HG02938 (cell line): ENCODE data around the gene PLA2G4F.
"Not testable (repeated sequence)": the region's sequence is repeated elsewhere in the genome, so short reads cannot be mapped to it uniquely, and the experiment has no call there.

Source experiments
- ATAC-seq: cut with Tn5 transposase; IDR thresholded peaks from one replicate; pipeline ENCODE4 v1.9.1; 2021; ENCODE audit warnings: mild to moderate bottlenecking, moderate library complexity; ENCODE audit not compliant: unreplicated experiment

Gene PLA2G4F

GRCh38 chr15:42104095-42104891, 52.1 kb downstream of the PLA2G4F start:
- ATAC-seq, result no peak

- no peak for ATAC-seq
Measured at GRCh38 chr15:42102646-42103235, 53.7 kb downstream of the PLA2G4F start.

GRCh38 chr15:42101861-42102260, 54.6 kb downstream of the PLA2G4F start:
- no peak for ATAC-seq

GRCh38 chr15:42100021-42100800, 56.2 kb downstream of the PLA2G4F start:
- no peak for ATAC-seq

- ATAC-seq, result no peak
Measured at GRCh38 chr15:42097018-42097417, 59.4 kb downstream of the PLA2G4F start.

GRCh38 chr15:42094512-42094963, 61.9 kb downstream of the PLA2G4F start, which contains the start of gene PLA2G4D:
Gene PLA2G4D, minus strand, starts transcription at chr15:42094562. Its CDS starts 103 bp downstream, at chr15:42094459.
- ATAC-seq, result no peak

- ATAC-seq, result no peak
Measured at GRCh38 chr15:42093966-42094365, 62.5 kb downstream of the PLA2G4F start.

GRCh38 chr15:42092398-42093318, 63.8 kb downstream of the PLA2G4F start:
- no peak for ATAC-seq

GRCh38 chr15:42091753-42092397, 64.6 kb downstream of the PLA2G4F start:
- not testable (repeated sequence) for ATAC-seq

GRCh38 chr15:42090781-42091180, 65.7 kb downstream of the PLA2G4F start:
- no peak for ATAC-seq

- no peak for ATAC-seq
Measured at GRCh38 chr15:42090370-42090769, 66.1 kb downstream of the PLA2G4F start.

- ATAC-seq, result no peak
Measured at GRCh38 chr15:42089942-42090341, 66.5 kb downstream of the PLA2G4F start.
